ENCODE results near the gene FAM90A1.
"Not testable (repeated sequence)": the region's sequence is repeated elsewhere in the genome, so short reads cannot be mapped to it uniquely, and the experiment has no call there.

Gene FAM90A1

GRCh38 chr12:8226992-8227731 is at the start of gene FAM90A1:
Gene FAM90A1, minus strand, starts transcription at chr12:8227618. Its CDS starts 2,786 bp downstream, at chr12:8224832.
- DNase-seq (ENCODE audit: low spot score) = peak; percentile 26

GRCh38 chr12:8276397-8276796 is 49.0 kb upstream of the FAM90A1 start:
- not testable (repeated sequence) for DNase-seq (ENCODE audit: low spot score)

GRCh38 chr12:8266706-8267105 is 39.3 kb upstream of the FAM90A1 start:
- DNase-seq (ENCODE audit: low spot score) = not testable (repeated sequence)

- DNase-seq (ENCODE audit: low spot score) = not testable (repeated sequence)
Observed at GRCh38 chr12:8264236-8264635, 36.8 kb upstream of the FAM90A1 start.

- not testable (repeated sequence) for DNase-seq (ENCODE audit: low spot score)
Observed at GRCh38 chr12:8261111-8261554, 33.7 kb upstream of the FAM90A1 start.

GRCh38 chr12:8256356-8256755 is 28.9 kb upstream of the FAM90A1 start:
- not testable (repeated sequence) for DNase-seq (ENCODE audit: low spot score)

GRCh38 chr12:8254705-8255104 is 27.3 kb upstream of the FAM90A1 start:
- DNase-seq (ENCODE audit: low spot score) = peak; percentile 2

- not testable (repeated sequence) for DNase-seq (ENCODE audit: low spot score)
Observed at GRCh38 chr12:8252056-8252818, 24.8 kb upstream of the FAM90A1 start.

- DNase-seq (ENCODE audit: low spot score) = not testable (repeated sequence)
Observed at GRCh38 chr12:8251616-8252015, 24.2 kb upstream of the FAM90A1 start.

- not testable (repeated sequence) for DNase-seq (ENCODE audit: low spot score)
Observed at GRCh38 chr12:8246941-8247535, 19.6 kb upstream of the FAM90A1 start.

- peak; percentile 25 for DNase-seq (ENCODE audit: low spot score)
Observed at GRCh38 chr12:8243682-8244161, 16.3 kb upstream of the FAM90A1 start.

GRCh38 chr12:8242880-8243681 is 15.7 kb upstream of the FAM90A1 start:
- DNase-seq (ENCODE audit: low spot score) = peak; percentile 92

GRCh38 chr12:8242622-8242879 is 15.1 kb upstream of the FAM90A1 start:
- DNase-seq (ENCODE audit: low spot score) = not testable (repeated sequence)

GRCh38 chr12:8241917-8242621 is 14.7 kb upstream of the FAM90A1 start:
- not testable (repeated sequence) for DNase-seq (ENCODE audit: low spot score)

- DNase-seq (ENCODE audit: low spot score) = not testable (repeated sequence)
Observed at GRCh38 chr12:8240340-8241114, 13.1 kb upstream of the FAM90A1 start.

- not testable (repeated sequence) for DNase-seq (ENCODE audit: low spot score)
Observed at GRCh38 chr12:8237031-8237430, 9.6 kb upstream of the FAM90A1 start.

GRCh38 chr12:8235316-8236157 is 8.1 kb upstream of the FAM90A1 start:
- not testable (repeated sequence) for DNase-seq (ENCODE audit: low spot score)

- not testable (repeated sequence) for DNase-seq (ENCODE audit: low spot score)
Observed at GRCh38 chr12:8234746-8235145, 7.3 kb upstream of the FAM90A1 start.

- DNase-seq (ENCODE audit: low spot score) = not testable (repeated sequence)
Observed at GRCh38 chr12:8233935-8234495, 6.6 kb upstream of the FAM90A1 start.

Data from GM20000 (cell line).